Common myeloid progenitor, CD34-positive (primary cell): ENCODE measurements around the gene LIMS2.

ENCODE experiments used
- CTCF ChIA-PET: fragments of 350-600 bp; sonication (Branson Sonifier 250); formaldehyde crosslinking; loops from one replicate; lab custom pipeline; 2021; ENCODE audit warnings: antibody characterized with exemption; lab: Charles Lee
- POLR2A ChIA-PET: fragments of 350-600 bp; sonication (Branson Sonifier 250); formaldehyde crosslinking; loops from one replicate; lab custom pipeline; 2021; ENCODE audit warnings: antibody characterized with exemption; lab: Charles Lee
- DNase-seq, 3 donors: peaks; one replicate each; pipeline versions ENCODE4 v3.0.0 to v3.0.0-alpha.2; 2013
- H3K27ac ChIP-seq, 2 experiments: 1 replicate in 1 of 2; 2 replicates in 1 of 2; pipeline ENCODE4 v1.7.0; 2013; ENCODE audit warnings: inconsistent platforms in 2 of 2, low read length in 2 of 2, mild to moderate bottlenecking in 2 of 2, low read depth in 1 of 2, moderate library complexity in 1 of 2; ENCODE audit not compliant: severe bottlenecking in 2 of 2, insufficient read depth in 1 of 2, poor library complexity in 1 of 2
- H3K27me3 ChIP-seq, 5 experiments: replicated peaks in 2 of 5; 1 replicate in 3 of 5; 2 replicates in 2 of 5; pipeline versions ENCODE4 v1.6.1 to v1.7.0; 2013; ENCODE audit warnings: low read length in 4 of 5, mild to moderate bottlenecking in 2 of 5, moderate library complexity in 2 of 5, inconsistent platforms in 1 of 5; ENCODE audit not compliant: insufficient read depth in 5 of 5, control insufficient read depth in 4 of 5
- H3K36me3 ChIP-seq, 4 experiments: 1 replicate in 2 of 4; 2 replicates in 2 of 4; pipeline versions ENCODE4 v1.6.1 to v1.7.0; 2013; ENCODE audit warnings: low read length in 3 of 4, control low read depth in 1 of 4, mild to moderate bottlenecking in 1 of 4; ENCODE audit not compliant: control insufficient read depth in 4 of 4, insufficient read depth in 4 of 4
- H3K4me1 ChIP-seq, 4 experiments: 1 replicate in 3 of 4; 2 replicates in 1 of 4; pipeline versions ENCODE4 v1.6.1 to v1.7.1; 2013; ENCODE audit warnings: low read length in 3 of 4, mild to moderate bottlenecking in 3 of 4, control low read depth in 1 of 4, inconsistent platforms in 1 of 4, moderate library complexity in 1 of 4; ENCODE audit not compliant: control insufficient read depth in 4 of 4, insufficient read depth in 4 of 4; ENCODE audit errors: control extremely low read depth in 1 of 4
- H3K4me3 ChIP-seq, 7 experiments: 1 replicate in 4 of 7; 2 replicates in 3 of 7; pipeline versions ENCODE4 v1.5.1 to v1.7.0; 2013; ENCODE audit warnings: mild to moderate bottlenecking in 7 of 7, low read length in 6 of 7, moderate library complexity in 6 of 7, inconsistent platforms in 2 of 7, low read depth in 2 of 7, control low read depth in 1 of 7; ENCODE audit not compliant: insufficient read depth in 4 of 7, control insufficient read depth in 1 of 7; ENCODE audit errors: extremely low read depth in 1 of 7
- H3K9me3 ChIP-seq, 5 experiments: 1 replicate in 4 of 5; 2 replicates in 1 of 5; pipeline versions ENCODE4 v1.6.1 to v1.7.1; 2013; ENCODE audit warnings: low read length in 4 of 5, mild to moderate bottlenecking in 2 of 5, inconsistent platforms in 1 of 5, low read depth in 1 of 5, moderate library complexity in 1 of 5; ENCODE audit not compliant: control insufficient read depth in 4 of 5, insufficient read depth in 2 of 5; ENCODE audit errors: control extremely low read depth in 1 of 5
- WGBS: methylation state at CpG from one replicate; pipeline ENCODE4 v1.1.5; 2013; ENCODE audit not compliant: insufficient coverage; 5-methylcytosine and 5-hydroxymethylcytosine counted together

LIMS2 gene

GRCh38 chr2:127673291-127674069 is 1.9 kb downstream of the LIMS2 start:
- peaks cover 0 to 3% (median 0%) of the 10 kb centered on the region in 5 experiments for H3K9me3 ChIP-seq
- no peaks in the 10 kb centered on the region for H3K36me3 ChIP-seq
- no peak for DNase-seq
- H3K27me3 ChIP-seq = peaks cover 3 to 75% (median 31%) of the 10 kb centered on the region in 5 experiments
- no peak overlapping the region for H3K27ac ChIP-seq
- ChIA-PET POLR2A (no interaction called here), CTCF (interaction anchor here (4.6 kb wide), 1 partner anchor 22 kb away, joined by 19 read pairs; no protein-coding TSS in a partner anchor)
- peaks cover 0 to 13% (median 7%) of the 10 kb centered on the region in 4 experiments for H3K4me1 ChIP-seq
- WGBS = 93% methylated on average over 13 of the region's 17 CpGs
- no peak overlapping the region for H3K4me3 ChIP-seq

- no peak for DNase-seq
- WGBS = 92% methylated on average over 20 of the region's 20 CpGs
- H3K36me3 ChIP-seq = no peaks in the 10 kb centered on the region
- CTCF ChIA-PET = interaction anchor here (1.5 kb wide), 1 partner anchor 8 kb away, joined by 3 read pairs; no protein-coding TSS in a partner anchor
- H3K27me3 ChIP-seq = peaks cover 3 to 71% (median 24%) of the 10 kb centered on the region in 5 experiments
- H3K4me1 ChIP-seq = peaks cover 0 to 13% (median 7%) of the 10 kb centered on the region in 4 experiments
- POLR2A ChIA-PET = no interaction called here
- H3K27ac ChIP-seq = no peak overlapping the region
- H3K4me3 ChIP-seq = no peak overlapping the region
- peaks cover 0 to 3% (median 0%) of the 10 kb centered on the region in 5 experiments for H3K9me3 ChIP-seq
These were observed 2.7 kb downstream of the LIMS2 start for GRCh38 chr2:127672341-127673224.

- no peak for DNase-seq
- 94% methylated on average over 13 of the region's 14 CpGs for WGBS
- CTCF ChIA-PET = interaction anchor here (1.5 kb wide), 1 partner anchor 8 kb away, joined by 3 read pairs; no protein-coding TSS in a partner anchor
- Histone ChIP-seq H3K4me1 (peaks cover 0 to 13% (median 7%) of the 10 kb centered on the region in 4 experiments), H3K4me3 (no peak overlapping the region), H3K27me3 (peaks cover 3 to 67% (median 23%) of the 10 kb centered on the region in 5 experiments), H3K36me3 (no peaks in the 10 kb centered on the region), H3K27ac (no peak overlapping the region), H3K9me3 (peaks cover 0 to 3% (median 0%) of the 10 kb centered on the region in 5 experiments)
- POLR2A ChIA-PET = no interaction called here
These were observed 3.6 kb downstream of the LIMS2 start for GRCh38 chr2:127671557-127672302.

GRCh38 chr2:127670957-127671290 is 4.4 kb downstream of the LIMS2 start:
- Histone ChIP-seq H3K36me3 (no peaks in the 10 kb centered on the region), H3K9me3 (peaks cover 0 to 3% (median 0%) of the 10 kb centered on the region in 5 experiments), H3K27me3 (peaks cover 7 to 67% (median 22%) of the 10 kb centered on the region in 5 experiments), H3K4me3 (no peak overlapping the region), H3K27ac (no peak overlapping the region), H3K4me1 (peaks cover 0 to 13% (median 7%) of the 10 kb centered on the region in 4 experiments)
- CTCF ChIA-PET = interaction anchor here (1.5 kb wide), 1 partner anchor 9 kb away, joined by 3 read pairs; no protein-coding TSS in a partner anchor
- WGBS = 100% methylated on average over 3 of the region's 5 CpGs
- POLR2A ChIA-PET = no interaction called here
- no peak for DNase-seq

- H3K27me3 ChIP-seq = peaks cover 9 to 67% (median 22%) of the 10 kb centered on the region in 5 experiments
- no peak for DNase-seq
- ChIA-PET CTCF (interaction anchor here (1.0 kb wide), 1 partner anchor 79 kb away, joined by 3 read pairs; no protein-coding TSS in a partner anchor), POLR2A (no interaction called here)
- H3K9me3 ChIP-seq = peaks cover 0 to 3% (median 0%) of the 10 kb centered on the region in 5 experiments
- H3K27ac ChIP-seq = no peak overlapping the region
- no peak overlapping the region for H3K4me3 ChIP-seq
- H3K36me3 ChIP-seq = no peaks in the 10 kb centered on the region
- peaks cover 0 to 9% (median 5%) of the 10 kb centered on the region in 4 experiments for H3K4me1 ChIP-seq
- 94% methylated on average over 5 of the region's 10 CpGs for WGBS
These were observed 5.0 kb downstream of the LIMS2 start for GRCh38 chr2:127670055-127670956.

GRCh38 chr2:127669056-127669455 is 6.3 kb downstream of the LIMS2 start:
- H3K36me3 ChIP-seq = no peaks in the 10 kb centered on the region
- ChIA-PET POLR2A (no interaction called here), CTCF (no interaction called here)
- H3K4me3 ChIP-seq = no peak overlapping the region
- H3K4me1 ChIP-seq = peaks cover 0 to 3% (median 1%) of the 10 kb centered on the region in 4 experiments
- H3K27ac ChIP-seq = no peak overlapping the region
- WGBS = 100% methylated on average over 2 of the region's 7 CpGs
- H3K9me3 ChIP-seq = peaks cover 0 to 3% (median 0%) of the 10 kb centered on the region in 5 experiments
- no peak for DNase-seq
- H3K27me3 ChIP-seq = peaks cover 9 to 70% (median 25%) of the 10 kb centered on the region in 5 experiments
